HG02798 (cell line): ENCODE measurements around the gene PPP1R1B.

ENCODE experiments used
- ATAC-seq: cut with Tn5 transposase; IDR thresholded peaks from one replicate; pipeline ENCODE4 v1.9.1; 2021; ENCODE audit warnings: mild to moderate bottlenecking; ENCODE audit not compliant: unreplicated experiment, poor library complexity

PPP1R1B gene

GRCh38 chr17:39651923-39652586, 25.3 kb downstream of the PPP1R1B start:
- no peak for ATAC-seq

GRCh38 chr17:39652587-39653315, 26.0 kb downstream of the PPP1R1B start:
- ATAC-seq = no peak

DNA sequence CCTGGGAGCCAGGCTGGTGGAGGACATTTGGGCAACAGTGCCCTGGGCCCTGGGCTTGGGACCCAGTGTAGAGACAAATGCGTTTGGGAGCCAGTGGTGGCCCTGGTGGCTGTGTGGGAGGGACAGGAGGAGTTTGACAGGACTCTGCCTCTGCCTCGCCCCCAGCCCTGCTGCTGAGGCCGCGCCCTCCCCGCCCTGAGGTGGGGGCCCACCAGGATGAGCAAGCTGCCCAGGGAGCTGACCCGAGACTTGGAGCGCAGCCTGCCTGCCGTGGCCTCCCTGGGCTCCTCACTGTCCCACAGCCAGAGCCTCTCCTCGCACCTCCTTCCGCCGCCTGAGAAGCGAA, 26.5 kb downstream of the PPP1R1B start:
- ATAC-seq = no peak

DNA sequence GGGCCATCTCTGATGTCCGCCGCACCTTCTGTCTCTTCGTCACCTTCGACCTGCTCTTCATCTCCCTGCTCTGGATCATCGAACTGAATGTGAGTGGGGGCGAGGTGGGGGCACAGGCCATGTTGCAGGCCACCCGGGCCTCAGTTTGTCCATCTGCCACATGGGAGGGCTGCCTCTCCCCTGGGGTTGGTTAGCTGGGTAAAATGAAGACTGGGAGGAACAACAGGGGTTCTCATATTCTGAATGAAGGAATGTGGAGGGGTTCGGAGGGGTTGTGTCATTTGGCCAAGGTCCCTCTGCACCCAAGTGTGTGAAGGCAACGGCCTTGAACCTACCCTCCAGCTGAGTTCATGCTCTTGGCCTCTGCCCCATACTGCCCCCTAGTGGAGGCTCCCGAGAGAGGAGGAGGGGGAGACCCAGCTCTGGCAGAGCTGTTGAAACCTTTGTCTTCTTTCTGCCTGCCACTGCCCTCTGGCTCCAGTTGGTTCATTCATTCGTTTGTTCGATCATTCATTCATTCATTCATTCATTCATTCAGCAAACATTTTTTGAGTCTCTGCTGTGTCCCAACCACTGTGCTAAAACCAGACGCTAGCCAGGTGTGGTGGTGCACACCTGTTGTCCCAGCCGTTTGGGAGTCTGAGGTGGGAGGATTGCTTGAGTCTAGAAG, 27.0 kb downstream of the PPP1R1B start:
- ATAC-seq = no peak

DNA sequence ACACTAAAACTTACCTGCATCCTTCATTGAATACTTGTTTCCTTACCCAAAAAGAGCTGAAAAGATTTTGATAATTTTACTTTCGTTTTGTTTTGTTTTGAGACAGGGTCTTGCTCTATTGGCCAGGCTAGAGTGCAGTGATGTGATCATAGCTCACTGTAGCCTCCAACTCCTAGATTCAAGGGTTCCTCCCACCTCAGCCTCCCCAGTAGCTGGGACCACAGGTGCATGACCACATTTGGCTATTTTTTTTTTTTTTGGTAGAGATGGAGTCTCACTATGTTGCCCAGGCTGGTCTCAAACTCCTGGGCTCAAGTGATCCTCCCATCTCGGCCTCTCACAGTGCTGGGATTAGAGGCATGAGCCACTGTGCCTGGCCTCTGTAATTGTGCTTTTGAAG, 28.4 kb downstream of the PPP1R1B start:
- ATAC-seq = no peak

- no peak for ATAC-seq
Observed at GRCh38 chr17:39658346-39658745, 31.6 kb downstream of the PPP1R1B start.

- ATAC-seq = no peak
Observed at GRCh38 chr17:39658760-39659159, 32.0 kb downstream of the PPP1R1B start.

DNA sequence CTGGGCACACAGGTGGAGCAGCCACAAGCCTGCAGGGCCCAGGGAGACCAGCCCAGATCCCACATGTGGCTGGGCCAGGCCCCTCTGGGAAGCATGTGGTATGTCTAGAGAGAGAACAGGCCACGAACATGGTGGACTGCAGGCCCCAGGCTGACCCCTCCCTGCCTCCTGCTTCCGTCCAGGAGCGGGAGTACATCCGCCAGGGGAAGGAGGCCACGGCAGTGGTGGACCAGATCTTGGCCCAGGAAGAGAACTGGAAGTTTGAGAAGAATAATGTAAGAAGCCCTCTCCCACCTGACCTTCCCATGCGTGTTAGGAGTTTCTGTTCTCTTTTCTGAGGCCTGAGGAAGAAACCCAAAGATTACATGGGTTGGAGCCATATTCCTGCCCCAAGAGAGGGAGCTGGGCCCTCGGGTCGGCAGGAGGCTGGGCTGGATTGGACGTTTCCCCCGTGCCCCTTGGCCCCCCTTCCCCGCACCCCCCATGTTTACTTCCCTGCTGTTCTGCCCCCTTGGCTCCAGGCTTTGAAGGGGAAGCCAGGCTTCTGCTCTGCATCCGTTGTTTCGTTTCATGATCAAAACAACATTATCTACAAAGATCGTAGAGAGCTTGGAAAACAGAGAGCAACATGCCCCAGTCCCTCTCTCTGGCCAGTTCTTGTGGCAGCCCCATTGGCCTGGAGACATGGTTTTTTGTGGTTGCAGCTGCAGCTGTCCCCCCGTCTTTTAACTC, 32.7 kb downstream of the PPP1R1B start:
- ATAC-seq = no peak

DNA sequence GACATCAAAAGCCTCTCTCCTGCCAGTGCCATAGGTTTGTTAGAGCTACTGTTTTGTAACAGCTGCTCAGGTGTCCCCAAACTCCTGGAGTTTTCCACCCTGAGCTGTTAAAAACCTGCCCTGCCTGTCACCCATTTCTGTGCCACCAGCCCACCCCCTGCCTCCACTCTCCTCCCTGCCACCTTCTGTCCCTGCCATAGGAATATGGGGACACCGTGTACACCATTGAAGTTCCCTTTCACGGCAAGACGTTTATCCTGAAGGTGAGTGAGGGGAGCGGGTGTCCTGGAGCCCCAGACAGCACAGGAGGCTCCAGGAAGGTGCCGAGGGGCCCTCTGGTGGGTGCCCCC, 33.2 kb downstream of the PPP1R1B start:
- ATAC-seq = no peak

GRCh38 chr17:39660397-39661385, 33.9 kb downstream of the PPP1R1B start:
- ATAC-seq = no peak

DNA sequence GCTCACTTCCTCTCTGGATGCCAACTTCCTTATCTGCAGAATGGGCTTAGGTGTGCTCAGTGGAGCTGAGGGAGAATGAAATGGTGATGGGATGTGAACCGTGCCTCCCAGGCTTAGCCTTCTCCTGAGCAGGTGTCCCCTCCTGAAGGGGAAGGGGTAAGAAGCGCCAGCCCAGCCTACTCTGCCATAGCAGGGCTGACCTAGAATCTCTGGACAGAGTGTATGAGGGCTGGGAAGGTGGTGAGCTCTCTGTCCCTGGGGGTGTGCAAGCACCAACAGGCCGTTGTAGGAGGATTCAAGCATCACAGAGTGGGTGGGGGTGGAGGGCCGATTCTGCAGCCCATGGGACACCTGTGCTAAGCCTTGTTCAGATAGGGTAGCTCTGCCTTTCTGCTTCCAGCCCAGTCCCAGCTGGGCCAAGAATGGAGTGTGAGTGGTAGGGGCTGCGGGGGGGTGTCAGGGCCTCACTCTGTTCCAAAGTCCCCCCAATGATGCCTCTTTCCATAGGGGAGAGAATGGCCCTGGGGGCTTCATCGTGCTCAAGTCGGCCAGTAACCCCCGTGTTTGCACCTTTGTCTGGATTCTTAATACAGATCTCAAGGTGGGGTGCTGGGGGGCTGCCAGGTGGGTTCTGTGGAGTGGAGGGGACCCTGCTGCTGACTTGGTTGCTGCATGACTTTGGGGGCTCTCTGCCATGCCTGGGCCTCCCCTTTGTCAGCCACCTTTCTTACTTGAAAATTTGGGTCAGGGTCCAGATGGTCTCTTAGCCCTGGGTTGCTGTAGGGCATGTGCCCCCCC, 35.2 kb downstream of the PPP1R1B start:
- no peak for ATAC-seq

DNA sequence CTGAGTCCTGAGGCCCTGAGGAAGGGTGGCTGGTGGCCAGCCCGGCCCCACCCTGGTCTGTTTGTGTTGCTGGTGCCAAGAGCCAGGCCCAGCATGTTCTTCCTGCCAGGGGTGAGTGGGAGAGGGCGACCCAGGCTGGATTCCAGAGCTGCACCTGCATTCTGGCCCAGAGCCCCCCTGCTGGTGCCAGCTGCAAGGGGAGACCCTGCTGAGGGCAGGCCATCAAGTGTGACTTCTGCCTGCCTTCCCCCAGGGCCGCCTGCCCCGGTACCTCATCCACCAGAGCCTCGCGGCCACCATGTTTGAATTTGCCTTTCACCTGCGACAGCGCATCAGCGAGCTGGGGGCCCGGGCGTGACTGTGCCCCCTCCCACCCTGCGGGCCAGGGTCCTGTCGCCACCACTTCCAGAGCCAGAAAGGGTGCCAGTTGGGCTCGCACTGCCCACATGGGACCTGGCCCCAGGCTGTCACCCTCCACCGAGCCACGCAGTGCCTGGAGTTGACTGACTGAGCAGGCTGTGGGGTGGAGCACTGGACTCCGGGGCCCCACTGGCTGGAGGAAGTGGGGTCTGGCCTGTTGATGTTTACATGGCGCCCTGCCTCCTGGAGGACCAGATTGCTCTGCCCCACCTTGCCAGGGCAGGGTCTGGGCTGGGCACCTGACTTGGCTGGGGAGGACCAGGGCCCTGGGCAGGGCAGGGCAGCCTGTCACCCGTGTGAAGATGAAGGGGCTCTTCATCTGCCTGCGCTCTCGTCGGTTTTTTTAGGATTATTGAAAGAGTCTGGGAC, 36.0 kb downstream of the PPP1R1B start:
- ATAC-seq = no peak

DNA sequence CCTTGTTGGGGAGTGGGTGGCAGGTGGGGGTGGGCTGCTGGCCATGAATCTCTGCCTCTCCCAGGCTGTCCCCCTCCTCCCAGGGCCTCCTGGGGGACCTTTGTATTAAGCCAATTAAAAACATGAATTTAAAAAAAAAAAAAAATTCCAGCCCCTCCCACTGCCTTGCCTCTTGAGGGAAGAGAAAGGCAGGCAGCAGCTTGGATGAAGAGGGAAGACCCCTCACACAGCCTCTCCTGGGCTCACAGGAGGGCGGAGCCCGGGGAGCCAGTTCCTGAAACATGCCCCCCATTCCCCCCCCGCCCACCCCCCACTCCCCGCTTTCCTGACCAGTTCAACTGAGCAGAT, 36.6 kb downstream of the PPP1R1B start:
- ATAC-seq = no peak

GRCh38 chr17:39663688-39664580, 37.2 kb downstream of the PPP1R1B start:
- ATAC-seq = no peak

DNA sequence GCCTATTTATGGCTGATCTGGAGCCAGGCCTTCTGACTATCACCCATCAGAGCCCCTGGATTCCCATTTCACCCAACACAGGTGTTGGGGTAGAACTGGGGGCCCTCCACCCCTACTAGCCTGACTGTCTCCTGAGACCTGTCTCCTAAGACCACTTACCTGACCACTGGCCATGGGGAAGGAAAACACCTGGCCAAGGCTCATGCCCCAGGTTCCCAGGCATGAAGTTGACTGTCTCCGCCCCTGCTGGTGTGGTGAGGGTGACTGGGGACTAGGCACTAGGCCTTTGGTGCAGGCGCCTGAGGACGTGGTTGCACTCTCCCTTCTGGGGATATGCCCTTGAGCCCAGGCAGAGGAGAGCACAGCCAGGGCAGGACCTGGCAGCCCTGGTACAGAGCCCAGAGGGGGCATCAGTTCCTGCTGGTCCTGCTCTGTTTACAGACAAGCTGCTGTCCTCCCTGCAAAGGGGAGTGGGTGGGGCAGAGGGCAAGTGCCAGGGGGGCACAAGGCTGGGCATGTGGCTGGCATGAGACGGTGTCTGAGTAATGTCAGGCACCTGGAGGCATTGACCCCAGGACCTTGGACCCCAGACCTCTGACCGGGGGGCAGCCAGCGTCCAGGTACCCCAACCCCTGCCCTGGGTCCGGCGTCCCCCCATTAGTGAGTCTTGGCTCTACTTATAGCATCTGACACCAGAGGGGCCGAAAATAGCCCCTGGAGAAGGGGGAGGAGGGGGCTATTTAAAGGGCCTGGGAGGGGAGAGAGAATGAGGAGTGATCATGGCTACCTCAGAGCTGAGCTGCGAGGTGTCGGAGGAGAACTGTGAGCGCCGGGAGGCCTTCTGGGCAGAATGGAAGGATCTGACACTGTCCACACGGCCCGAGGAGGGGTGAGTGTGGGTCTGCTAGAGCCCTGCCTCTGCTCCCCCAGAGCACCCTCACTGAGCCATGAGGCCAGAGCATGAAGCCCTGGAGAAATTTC, 38.1 kb downstream of the PPP1R1B start, which contains the start of gene TCAP:
Gene TCAP, plus strand, starts transcription at position 769 of the 981 bp plus-strand sequence. Its CDS starts 11 bp downstream, at position 780.
- ATAC-seq = no peak

DNA sequence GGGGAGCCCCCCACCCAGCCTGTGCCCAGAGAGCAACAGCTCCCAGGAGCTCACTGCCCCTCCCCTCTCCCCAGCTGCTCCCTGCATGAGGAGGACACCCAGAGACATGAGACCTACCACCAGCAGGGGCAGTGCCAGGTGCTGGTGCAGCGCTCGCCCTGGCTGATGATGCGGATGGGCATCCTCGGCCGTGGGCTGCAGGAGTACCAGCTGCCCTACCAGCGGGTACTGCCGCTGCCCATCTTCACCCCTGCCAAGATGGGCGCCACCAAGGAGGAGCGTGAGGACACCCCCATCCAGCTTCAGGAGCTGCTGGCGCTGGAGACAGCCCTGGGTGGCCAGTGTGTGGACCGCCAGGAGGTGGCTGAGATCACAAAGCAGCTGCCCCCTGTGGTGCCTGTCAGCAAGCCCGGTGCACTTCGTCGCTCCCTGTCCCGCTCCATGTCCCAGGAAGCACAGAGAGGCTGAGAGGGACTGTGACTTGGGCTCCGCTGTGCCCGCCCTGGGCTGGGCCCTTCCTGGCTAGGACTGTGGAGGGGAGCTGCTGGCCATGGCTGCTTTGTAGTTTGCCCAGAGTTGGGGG, 39.0 kb downstream of the PPP1R1B start:
- no peak for ATAC-seq
